Measurements from ENCODE around the gene ST3GAL6. TPM values are rescaled to one million over a fixed set of nuclear protein-coding genes. Genes with fewer than 3 reads are reported as not detected.

The ST3GAL6 gene
- total RNA-seq, 6 experiments from 2014 or later = 17.8 to 69.6 (median 31.5) TPM

DNA sequence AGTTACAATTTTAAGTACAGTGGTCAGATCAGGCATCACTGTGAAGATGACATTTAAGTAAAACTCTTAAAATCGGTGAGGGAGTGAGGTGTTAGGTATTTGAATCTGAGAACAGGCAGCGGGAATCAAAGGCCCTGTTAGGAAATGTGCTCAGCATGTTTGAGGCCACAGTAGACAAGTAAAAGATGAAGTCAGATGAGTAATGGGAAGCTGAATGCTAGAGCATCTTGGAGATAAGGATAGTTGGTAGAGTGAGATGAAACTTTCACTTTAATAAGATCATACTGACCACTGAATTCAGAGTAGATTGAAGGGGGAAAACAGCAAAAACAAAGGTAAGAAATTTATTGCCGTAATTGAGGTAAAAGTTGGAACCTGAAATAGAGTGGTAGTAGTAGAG lies 76.7 kb downstream of the ST3GAL6 start:
- WGBS (ENCODE audit: insufficient coverage, low coverage, low lambda C conversion rate, missing lambda C conversion rate) = 86% methylated on average over 3 of the region's 3 CpGs
- no peaks in the 10 kb centered on the region for H3K36me3 ChIP-seq
- no peaks in the 10 kb centered on the region for H3K4me1 ChIP-seq
- no peak overlapping the region for H3K4me3 ChIP-seq
- no peak for DNase-seq
- no peak overlapping the region for H3K27ac ChIP-seq
- H3K27me3 ChIP-seq = no peaks in the 10 kb centered on the region
- ATAC-seq = no peak
- intact Hi-C loops (cut with DNase I) = no loop called here
- H3K9me3 ChIP-seq = no peaks in the 10 kb centered on the region
- no peak for TF ChIP-seq POLR2A (IDR thresholded peaks at IDR 0.05)
- TF ChIP-seq, protein P1, sequence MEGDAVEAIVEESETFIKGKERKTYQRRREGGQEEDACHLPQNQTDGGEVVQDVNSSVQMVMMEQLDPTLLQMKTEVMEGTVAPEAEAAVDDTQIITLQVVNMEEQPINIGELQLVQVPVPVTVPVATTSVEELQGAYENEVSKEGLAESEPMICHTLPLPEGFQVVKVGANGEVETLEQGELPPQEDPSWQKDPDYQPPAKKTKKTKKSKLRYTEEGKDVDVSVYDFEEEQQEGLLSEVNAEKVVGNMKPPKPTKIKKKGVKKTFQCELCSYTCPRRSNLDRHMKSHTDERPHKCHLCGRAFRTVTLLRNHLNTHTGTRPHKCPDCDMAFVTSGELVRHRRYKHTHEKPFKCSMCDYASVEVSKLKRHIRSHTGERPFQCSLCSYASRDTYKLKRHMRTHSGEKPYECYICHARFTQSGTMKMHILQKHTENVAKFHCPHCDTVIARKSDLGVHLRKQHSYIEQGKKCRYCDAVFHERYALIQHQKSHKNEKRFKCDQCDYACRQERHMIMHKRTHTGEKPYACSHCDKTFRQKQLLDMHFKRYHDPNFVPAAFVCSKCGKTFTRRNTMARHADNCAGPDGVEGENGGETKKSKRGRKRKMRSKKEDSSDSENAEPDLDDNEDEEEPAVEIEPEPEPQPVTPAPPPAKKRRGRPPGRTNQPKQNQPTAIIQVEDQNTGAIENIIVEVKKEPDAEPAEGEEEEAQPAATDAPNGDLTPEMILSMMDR (IDR thresholded peaks at IDR 0.05) = no peak

DNA sequence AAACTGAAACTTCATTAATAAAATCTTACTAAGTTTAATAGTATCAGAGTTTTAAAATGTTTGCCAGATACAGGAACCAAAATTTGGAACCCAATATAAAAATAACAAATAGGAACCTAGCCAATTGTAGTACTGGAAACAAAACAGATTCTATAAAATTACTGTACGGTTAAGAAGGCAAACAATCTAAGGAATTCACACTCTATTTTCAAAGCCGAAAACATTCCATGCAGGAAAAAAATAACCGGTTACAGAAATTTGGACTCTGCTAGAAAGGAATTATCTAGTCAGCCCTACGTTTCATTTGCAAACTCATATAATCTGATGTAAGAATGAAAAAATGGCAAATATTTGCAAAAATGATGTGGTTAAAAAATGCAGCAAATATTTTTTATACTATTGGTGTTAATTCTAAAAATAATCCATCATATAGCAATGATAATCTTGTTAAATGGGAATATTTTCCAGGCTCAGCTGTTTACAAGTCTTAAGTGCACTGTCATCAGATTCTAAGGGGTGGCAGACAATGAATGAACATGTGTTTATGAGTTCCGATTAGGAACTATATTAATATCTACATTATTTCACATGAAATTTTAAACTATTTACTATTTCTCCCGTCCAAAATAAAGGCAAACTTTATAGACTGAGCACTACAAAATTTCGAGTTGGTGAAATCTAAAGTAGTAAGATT lies 80.3 kb downstream of the ST3GAL6 start:
- Histone ChIP-seq H3K27ac (no peak overlapping the region), H3K9me3 (no peaks in the 10 kb centered on the region), H3K27me3 (no peaks in the 10 kb centered on the region), H3K4me1 (no peaks in the 10 kb centered on the region), H3K36me3 (no peaks in the 10 kb centered on the region), H3K4me3 (no peak overlapping the region)
- no peak for DNase-seq
- WGBS (ENCODE audit: insufficient coverage, low coverage, low lambda C conversion rate, missing lambda C conversion rate) = 75% methylated on average over 7 of the region's 7 CpGs
- no peak for ATAC-seq
- TF ChIP-seq POLR2A (IDR thresholded peaks at IDR 0.05) = no peak
- TF ChIP-seq, protein P1 (IDR thresholded peaks at IDR 0.05) = no peak
- intact Hi-C loops (cut with DNase I) = no loop called here

Small RNA genes within 50 kb of the gene (small RNA-seq; reads per million reads assigned to genes)
- 0 reads per million in 2 experiments for gene RNU6-26P

Other genes starting within 250 kb of the ST3GAL6 start
- 10 to 100 TPM; 26.1 to 44.8 (median 34.9) TPM for gene CLDND1, start 240.4 kb upstream of the ST3GAL6 start, total RNA-seq
- gene GPR15, start 231.4 kb upstream of the ST3GAL6 start, total RNA-seq = not detected
- 10 to 100 TPM; 20.3 to 26.9 (median 22.6) TPM for gene CPOX, start 169.7 kb upstream of the ST3GAL6 start, total RNA-seq
- 10 to 100 TPM in 4 of 6 experiments, 1 to 10 TPM in 2; 8.1 to 11.3 (median 10.6) TPM for gene DCBLD2, start 138.4 kb downstream of the ST3GAL6 start, total RNA-seq